WI38 (cell line): ENCODE measurements around the gene LDHAL6B.

Experiments
- H3K4me3 ChIP-seq: 2 replicates; pipeline ENCODE4 v1.5.1; 2011; ENCODE audit warnings: low read depth, mild to moderate bottlenecking, control low read depth, low read length
- TF ChIP-seq, protein P1 (sequence below): IDR thresholded peaks from 2 replicates; pipeline ENCODE4 v1.5.1; 2012; ENCODE audit warnings: low read depth, mild to moderate bottlenecking, control low read depth, low read length

Gene LDHAL6B

DNA sequence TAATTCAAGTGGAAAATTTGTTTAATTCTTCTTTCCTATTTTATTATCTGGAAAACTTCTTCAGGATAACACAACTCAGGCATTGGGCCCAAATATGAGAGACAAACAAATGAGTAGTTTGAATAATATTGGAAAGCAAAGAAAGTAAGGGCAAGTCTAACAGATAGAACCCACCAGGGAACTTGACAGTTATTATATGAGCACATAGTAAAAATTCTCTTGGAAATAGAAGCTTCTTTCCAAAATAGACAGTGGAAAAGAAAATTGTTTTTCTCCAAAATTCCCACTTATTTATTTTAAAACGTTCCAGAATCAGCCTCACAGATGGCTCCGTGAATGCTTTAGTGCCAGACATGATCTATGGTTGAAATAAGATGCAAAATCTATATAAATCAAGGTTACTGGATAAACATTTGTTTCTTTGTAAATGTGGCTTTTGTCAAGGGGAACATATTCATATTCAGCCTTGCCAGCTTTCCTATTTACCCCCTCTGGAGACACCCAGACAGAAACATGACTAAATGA is 23.9 kb downstream of the LDHAL6B start:
- TF ChIP-seq, protein P1, sequence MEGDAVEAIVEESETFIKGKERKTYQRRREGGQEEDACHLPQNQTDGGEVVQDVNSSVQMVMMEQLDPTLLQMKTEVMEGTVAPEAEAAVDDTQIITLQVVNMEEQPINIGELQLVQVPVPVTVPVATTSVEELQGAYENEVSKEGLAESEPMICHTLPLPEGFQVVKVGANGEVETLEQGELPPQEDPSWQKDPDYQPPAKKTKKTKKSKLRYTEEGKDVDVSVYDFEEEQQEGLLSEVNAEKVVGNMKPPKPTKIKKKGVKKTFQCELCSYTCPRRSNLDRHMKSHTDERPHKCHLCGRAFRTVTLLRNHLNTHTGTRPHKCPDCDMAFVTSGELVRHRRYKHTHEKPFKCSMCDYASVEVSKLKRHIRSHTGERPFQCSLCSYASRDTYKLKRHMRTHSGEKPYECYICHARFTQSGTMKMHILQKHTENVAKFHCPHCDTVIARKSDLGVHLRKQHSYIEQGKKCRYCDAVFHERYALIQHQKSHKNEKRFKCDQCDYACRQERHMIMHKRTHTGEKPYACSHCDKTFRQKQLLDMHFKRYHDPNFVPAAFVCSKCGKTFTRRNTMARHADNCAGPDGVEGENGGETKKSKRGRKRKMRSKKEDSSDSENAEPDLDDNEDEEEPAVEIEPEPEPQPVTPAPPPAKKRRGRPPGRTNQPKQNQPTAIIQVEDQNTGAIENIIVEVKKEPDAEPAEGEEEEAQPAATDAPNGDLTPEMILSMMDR: no peak

DNA sequence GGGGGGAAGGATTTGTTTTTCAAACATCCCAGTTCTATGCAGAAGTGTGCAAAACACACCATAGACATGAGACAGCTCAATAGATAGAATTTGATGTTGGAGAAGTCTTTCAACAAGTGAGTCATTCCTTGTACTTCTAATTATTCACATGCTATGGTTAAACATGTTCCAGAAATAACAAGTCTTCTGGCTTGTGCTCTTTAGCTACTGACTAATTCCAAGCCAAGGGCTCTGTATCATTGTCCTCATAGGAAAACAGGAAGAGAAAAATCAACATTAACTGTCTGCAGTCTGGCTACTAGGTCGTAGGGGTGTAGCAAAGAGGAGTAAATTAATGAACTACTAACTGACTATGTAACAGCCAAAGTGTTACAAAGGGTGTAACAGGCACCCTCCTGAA is 25.8 kb downstream of the LDHAL6B start:
- no peak overlapping the region for H3K4me3 ChIP-seq
- TF ChIP-seq, protein P1: no peak

More for the DNA sequence above, 23.9 kb downstream of the LDHAL6B start:
- no peak overlapping the region for H3K4me3 ChIP-seq

DNA sequence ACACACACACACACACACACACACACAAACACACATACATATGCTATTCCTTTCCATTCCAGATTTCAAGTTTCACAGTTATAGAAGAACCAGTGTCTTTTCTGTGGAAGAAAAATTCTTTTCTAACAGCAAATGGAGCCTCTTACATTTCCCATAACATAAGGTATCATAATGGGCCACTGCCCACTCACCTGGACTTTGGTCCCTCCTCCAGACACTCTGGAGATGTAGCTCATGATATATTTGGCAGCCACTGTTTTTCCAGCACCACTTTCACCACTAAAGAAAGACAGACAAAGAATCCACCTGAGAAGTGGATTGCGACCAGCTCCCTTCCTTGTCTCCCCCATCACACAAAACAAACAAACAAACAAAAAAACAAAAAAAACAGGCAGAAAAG is 29.8 kb downstream of the LDHAL6B start:
- no peak overlapping the region for H3K4me3 ChIP-seq
- TF ChIP-seq, protein P1: no peak

DNA sequence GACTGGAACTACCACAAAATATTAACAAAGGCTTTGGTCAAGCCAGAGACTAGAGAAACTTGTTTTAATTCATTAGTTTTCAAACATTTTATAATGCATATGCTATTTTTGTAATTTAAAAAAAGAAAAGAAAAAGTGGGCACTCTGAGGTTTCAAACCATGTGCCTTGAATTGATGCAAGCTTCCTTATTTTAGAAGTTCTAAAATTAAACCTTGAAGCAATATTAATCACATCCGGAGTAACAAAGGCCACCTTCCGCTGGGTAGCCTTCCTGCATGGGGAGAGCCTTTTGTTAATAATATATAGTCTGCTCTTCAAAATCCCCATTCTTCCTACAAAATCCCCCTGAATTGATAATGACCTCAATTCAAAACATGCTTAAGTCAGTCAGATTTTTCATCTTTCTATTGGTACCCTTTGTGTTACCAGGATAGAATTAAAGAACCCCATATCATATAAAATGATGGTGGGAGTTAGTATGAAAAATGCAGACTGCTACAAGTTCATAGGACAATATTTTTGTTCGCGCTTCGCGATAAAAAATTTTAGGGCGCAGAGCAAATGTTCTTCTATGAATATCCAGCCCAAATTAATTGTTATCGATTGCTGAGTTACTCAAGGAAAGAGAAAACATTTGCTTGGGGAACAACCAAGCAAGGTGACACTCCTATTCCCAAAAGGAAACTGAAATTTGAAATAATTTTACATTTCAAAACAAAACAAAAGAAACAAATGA is 30.6 kb downstream of the LDHAL6B start:
- no peak overlapping the region for H3K4me3 ChIP-seq
- TF ChIP-seq, protein P1: no peak

DNA sequence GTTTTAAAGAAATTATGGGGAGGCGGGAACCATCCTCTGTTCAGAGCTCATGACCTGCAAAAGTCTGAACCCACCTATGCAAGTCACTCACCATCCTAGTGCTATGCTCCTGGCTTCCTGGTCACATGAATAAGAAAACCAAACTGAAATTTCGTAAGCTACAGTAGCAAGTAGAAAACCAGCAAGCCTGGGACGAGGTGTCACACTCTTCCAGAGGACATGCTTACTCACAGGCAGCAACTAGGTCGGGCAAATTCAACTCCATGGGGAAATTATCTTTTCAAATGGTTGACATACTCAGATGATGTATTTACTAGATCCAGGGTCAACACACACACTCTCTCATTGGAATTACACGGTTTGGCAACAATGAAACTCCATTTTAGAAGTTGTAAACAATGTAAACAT is 31.3 kb downstream of the LDHAL6B start:
- no peak overlapping the region for H3K4me3 ChIP-seq
- TF ChIP-seq, protein P1: no peak

DNA sequence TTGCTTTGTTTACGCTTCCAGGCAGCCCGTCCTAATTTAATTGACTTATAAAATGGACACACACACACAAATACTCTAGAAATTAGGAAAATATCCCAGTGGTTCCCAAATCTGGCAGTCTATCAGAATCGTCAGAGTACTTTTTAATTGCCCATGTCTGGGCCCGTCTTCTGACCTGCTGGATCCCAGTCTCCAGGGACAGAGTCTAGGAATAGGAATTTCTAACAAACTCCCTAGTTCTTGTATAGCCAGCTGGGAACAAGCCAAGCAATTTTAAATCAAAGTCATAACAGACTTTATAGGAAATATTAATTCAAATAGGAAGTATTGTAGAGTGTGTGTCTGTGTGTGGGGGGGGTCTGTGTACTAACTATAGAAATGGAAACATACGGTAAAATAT is 33.4 kb downstream of the LDHAL6B start:
- H3K4me3 ChIP-seq: no peak overlapping the region
- TF ChIP-seq, protein P1: no peak

DNA sequence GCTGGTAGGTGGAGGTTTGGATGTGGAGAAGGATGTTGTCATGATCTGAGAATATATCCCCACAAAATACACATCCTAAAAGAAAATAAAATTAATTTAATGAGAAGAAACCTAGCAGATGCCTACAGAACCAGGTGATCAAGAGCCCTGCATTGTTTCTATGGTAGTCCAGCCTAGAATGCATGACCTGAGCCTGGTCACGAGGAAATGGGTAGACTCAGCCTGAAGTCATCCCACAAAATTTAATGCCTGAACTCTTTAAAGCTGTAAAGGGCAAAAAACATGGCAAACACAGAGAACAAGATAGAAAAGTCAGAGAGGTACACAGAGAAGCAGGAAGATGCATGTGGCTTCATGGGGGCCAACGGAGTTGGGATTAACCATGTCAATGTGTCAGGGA is 36.0 kb downstream of the LDHAL6B start:
- no peak overlapping the region for H3K4me3 ChIP-seq
- TF ChIP-seq, protein P1: no peak
